Sigmoid colon (tissue), 7 donors: ENCODE results near the gene UVRAG. TPM values are rescaled to one million over a fixed set of nuclear protein-coding genes. Genes with fewer than 3 reads are reported as not detected.

ENCODE experiments used
- DNase-seq: peaks from one replicate; pipeline ENCODE4 v3.0.0-alpha.2; 2019
- H3K27ac ChIP-seq, 4 donors: fragments of 200-600 bp; sonication (generic); one replicate each; pipeline ENCODE4 v1.5.1; 2016 to 2019; ENCODE audit warnings: mild to moderate bottlenecking in 1 of 4
- H3K27me3 ChIP-seq, 3 donors: fragments of 200-600 bp; sonication (generic); one replicate each; pipeline ENCODE4 v1.5.1; 2019; ENCODE audit warnings: mild to moderate bottlenecking in 1 of 3
- H3K36me3 ChIP-seq, 4 donors: fragments of 200-600 bp; sonication (generic); one replicate each; pipeline ENCODE4 v1.5.1; 2016 to 2019
- H3K4me1 ChIP-seq, 4 donors: fragments of 200-600 bp; sonication (generic); one replicate each; pipeline ENCODE4 v1.5.1; 2017 to 2019
- H3K4me3 ChIP-seq, 4 donors: fragments of 200-600 bp; sonication (generic); one replicate each; pipeline ENCODE4 v1.5.1; 2017 to 2019; ENCODE audit warnings: mild to moderate bottlenecking in 2 of 4, moderate library complexity in 1 of 4
- H3K9me3 ChIP-seq, 4 donors: fragments of 200-600 bp in 3 of 4; sonication (generic) in 3 of 4; one replicate each; pipeline versions ENCODE4 v1.5.1 to v1.6.1; 2013 to 2019
- CTCF ChIP-seq, 4 experiments: fragments of 450-650 bp in 3 of 4; fragments of 200-600 bp in 1 of 4; IDR thresholded peaks; one replicate each; pipeline ENCODE4 v1.5.1; 2016 to 2019; ENCODE audit warnings: antibody characterized with exemption in 4 of 4, mild to moderate bottlenecking in 3 of 4, moderate library complexity in 2 of 4
- EP300 ChIP-seq, 4 donors: sonication (generic); formaldehyde crosslinking; IDR thresholded peaks; one replicate each; pipeline ENCODE4 v1.6.1; 2017; ENCODE audit warnings: antibody characterized with exemption in 4 of 4
- POLR2A ChIP-seq, 2 donors: fragments of 450-650 bp; IDR thresholded peaks; one replicate each; pipeline ENCODE4 v1.6.1; 2016; ENCODE audit warnings: antibody characterized with exemption in 2 of 2, mild to moderate bottlenecking in 2 of 2, moderate library complexity in 2 of 2
- POLR2AphosphoS5 ChIP-seq, 4 donors: sonication (generic); formaldehyde crosslinking; IDR thresholded peaks; one replicate each; pipeline ENCODE4 v1.6.1; 2017; ENCODE audit warnings: antibody characterized with exemption in 4 of 4
- WGBS, 2 donors: extraction: QIAGEN DNeasy Blood & Tissue Kit; methylation state at CpG; one replicate each; pipeline ENCODE4 v1.1.7; 2013; 5-methylcytosine and 5-hydroxymethylcytosine counted together
- intact Hi-C: fragments of 100-400 bp; cut with DNase I; formaldehyde crosslinking; loops from one replicate; pipeline ENCODE4 v1.15.1; 2023
- polyA plus RNA-seq, 3 donors: library from polyadenylated mRNA; stranded (reverse); fragments of 200-250 nt; gene quantifications; one replicate each; pipeline ENCODE4 v1.2.3, GENCODE V29; 2013
- total RNA-seq, 4 donors: library from RNA; depleted of rRNA; stranded (reverse); fragments of >200 nt; gene quantifications; one replicate each; pipeline ENCODE4 v1.1.0, GENCODE V29; 2016
- donor health status: healthy with polysubstance abuse.
- donor health status: Bipolar disorder and iron deficiency.
- donor health status: healthy.

The UVRAG gene
- total and polyA plus RNA-seq, 7 donors, result 4.9 to 43.2 (median 29.3) TPM

- H3K4me3 ChIP-seq, result no peak overlapping the region
- intact Hi-C loops, result no loop called here
- TF ChIP-seq CTCF (IDR thresholded peaks at IDR 0.05) (no peak), POLR2A (IDR thresholded peaks at IDR 0.05) (no peak), EP300 (IDR thresholded peaks at IDR 0.05) (no peak)
- no peak overlapping the region for H3K27ac ChIP-seq
- no peak for DNase-seq
- no peaks in the 10 kb centered on the region for H3K9me3 ChIP-seq
- peaks cover 0 to 44% (median 14%) of the 10 kb centered on the region in 4 donors for H3K4me1 ChIP-seq
- no peaks in the 10 kb centered on the region for H3K36me3 ChIP-seq
- H3K27me3 ChIP-seq, result no peaks in the 10 kb centered on the region
- 94 to 97% methylated on average over 2 of the region's 2 CpGs for WGBS, 2 donors
Measured at GRCh38 chr11:75841739-75842138, 26.7 kb downstream of the UVRAG start.

- intact Hi-C loops, result no loop called here
- Histone ChIP-seq H3K36me3 (no peaks in the 10 kb centered on the region), H3K27me3 (no peaks in the 10 kb centered on the region), H3K9me3 (no peaks in the 10 kb centered on the region), H3K27ac (no peak overlapping the region), H3K4me3 (no peak overlapping the region), H3K4me1 (peaks cover 0 to 34% (median 16%) of the 10 kb centered on the region in 4 donors)
- no peak for DNase-seq
- TF ChIP-seq POLR2A (IDR thresholded peaks at IDR 0.05), result no peak
Measured at GRCh38 chr11:75845324-75845723, 30.3 kb downstream of the UVRAG start.

GRCh38 chr11:75849894-75850293 is 34.9 kb downstream of the UVRAG start:
- H3K27me3 ChIP-seq, result no peaks in the 10 kb centered on the region
- H3K4me3 ChIP-seq, result no peak overlapping the region
- H3K4me1 ChIP-seq, result peaks cover 0 to 30% (median 23%) of the 10 kb centered on the region in 4 donors
- no peak overlapping the region for H3K27ac ChIP-seq
- H3K9me3 ChIP-seq, result no peaks in the 10 kb centered on the region
- no peak for DNase-seq
- TF ChIP-seq POLR2AphosphoS5 (IDR thresholded peaks at IDR 0.05) (no peak), EP300 (IDR thresholded peaks at IDR 0.05) (no peak), CTCF (IDR thresholded peaks at IDR 0.05) (no peak), POLR2A (IDR thresholded peaks at IDR 0.05) (no peak)
- peaks cover 0 to 14% (median 0%) of the 10 kb centered on the region in 4 donors for H3K36me3 ChIP-seq
- intact Hi-C loops, result no loop called here

GRCh38 chr11:75850787-75851186 is 35.8 kb downstream of the UVRAG start:
- intact Hi-C loops, result no loop called here
- Histone ChIP-seq H3K36me3 (peaks cover 0 to 14% (median 0%) of the 10 kb centered on the region in 4 donors), H3K27me3 (no peaks in the 10 kb centered on the region), H3K9me3 (no peaks in the 10 kb centered on the region), H3K4me3 (no peak overlapping the region), H3K27ac (peak overlapping the region; percentile 28 to 65 (median 49)), H3K4me1 (peaks cover 0 to 30% (median 23%) of the 10 kb centered on the region in 4 donors)
- no peak for DNase-seq
- no peak for TF ChIP-seq EP300 (IDR thresholded peaks at IDR 0.05)
- no peak for TF ChIP-seq POLR2A (IDR thresholded peaks at IDR 0.05)
- TF ChIP-seq POLR2AphosphoS5 (IDR thresholded peaks at IDR 0.05), result no peak
- TF ChIP-seq CTCF (IDR thresholded peaks at IDR 0.05), result no peak
- 42 to 76% methylated on average over 3 of the region's 3 CpGs for WGBS, 2 donors

- DNase-seq, result no peak
- H3K4me3 ChIP-seq, result no peak overlapping the region
- 82 to 90% methylated on average over 1 of the region's 1 CpG for WGBS, 2 donors
- no peaks in the 10 kb centered on the region for H3K9me3 ChIP-seq
- intact Hi-C loops, result no loop called here
- peak overlapping the region; percentile 28 to 65 (median 49) for H3K27ac ChIP-seq
- no peaks in the 10 kb centered on the region for H3K27me3 ChIP-seq
- TF ChIP-seq EP300 (IDR thresholded peaks at IDR 0.05) (no peak), POLR2A (IDR thresholded peaks at IDR 0.05) (no peak), CTCF (IDR thresholded peaks at IDR 0.05) (no peak), POLR2AphosphoS5 (IDR thresholded peaks at IDR 0.05) (no peak)
- peaks cover 0 to 30% (median 23%) of the 10 kb centered on the region in 4 donors for H3K4me1 ChIP-seq
- peaks cover 0 to 14% (median 0%) of the 10 kb centered on the region in 4 donors for H3K36me3 ChIP-seq
Measured at GRCh38 chr11:75851203-75851602, 36.2 kb downstream of the UVRAG start.
